Cardiac atrium fibroblast (primary cell): Measurements from ENCODE around the gene PTPN1. TPM values are rescaled to one million over a fixed set of nuclear protein-coding genes. Genes with fewer than 3 reads are reported as not detected.

Experiments
- total RNA-seq: library from RNA; depleted of rRNA; stranded (reverse); fragments of >200 nt; gene quantifications from 2 replicates; pipeline ENCODE4 v1.2.3, GENCODE V29; 2015

PTPN1 gene
- total RNA-seq, result 32.2 and 35.9 TPM in 2 replicates

GRCh38 chr20:50509923-50510705 lies at the start of gene PTPN1:
PTPN1 (plus strand) TSS chr20:50510383; CDS start chr20:50510528, 145 bp downstream.

Other genes starting within 250 kb of the PTPN1 start
- gene RIPOR3, start 181.2 kb downstream of the PTPN1 start, total RNA-seq, result 2.5 and 4.2 TPM in 2 replicates
- 0.18 and 0.32 TPM in 2 replicates for gene PARD6B, start 221.2 kb downstream of the PTPN1 start, total RNA-seq